ENCODE results near the gene NFKBIZ. TPM values are rescaled to one million over a fixed set of nuclear protein-coding genes. Genes with fewer than 3 reads are reported as not detected.

NFKBIZ gene
- total and polyA plus RNA-seq, 2 donors (not counting 3 experiments of a cell fraction or from before 2014, with no cell fraction given) = 17.5 to 28.9 TPM

DNA sequence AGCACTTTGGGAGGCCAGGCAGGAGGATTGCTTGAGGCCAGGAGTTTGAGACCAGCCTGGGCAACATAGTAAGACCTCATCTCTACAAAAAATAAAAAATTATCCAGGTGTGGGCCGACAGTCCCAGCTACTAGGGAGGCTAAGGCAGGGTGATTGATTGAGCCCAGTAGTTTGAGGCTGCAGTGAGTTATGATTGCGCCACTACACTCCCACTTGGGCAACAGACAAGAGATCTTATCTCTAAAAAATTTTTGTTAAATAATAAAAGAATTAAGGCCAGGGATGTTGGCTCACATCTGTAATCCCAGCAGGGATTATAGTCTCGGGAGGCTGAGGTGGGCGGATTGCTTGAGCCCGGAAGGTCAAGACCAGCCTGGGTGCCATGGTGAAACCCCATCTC lies 25.8 kb upstream of the NFKBIZ start:
- Histone ChIP-seq H3K4me1 (ENCODE audit: control insufficient read depth, extremely low read depth, insufficient read depth, low read length) (peaks cover 10% of the 10 kb centered on the region), H3K36me3 (ENCODE audit: control insufficient read depth in 2 of 2, extremely low read depth in 1 of 2, insufficient read depth in 2 of 2, low read length in 2 of 2) (peaks cover 0 to 4% of the 10 kb centered on the region in 2 experiments), H2AFZ (ENCODE audit: low read depth, low read length) (no peak overlapping the region), H3K9me3 (replicated peaks; ENCODE audit: control insufficient read depth, insufficient read depth, low read length) (no peaks in the 10 kb centered on the region), H3K27ac (ENCODE audit: insufficient read depth, low read depth, low read length) (no peak overlapping the region), H3K9ac (replicated peaks; ENCODE audit: extremely low read depth, insufficient read depth, low read length) (no peak overlapping the region), H3K27me3 (ENCODE audit: control insufficient read depth in 2 of 2, insufficient read depth in 2 of 2, low read length in 2 of 2) (no peaks in the 10 kb centered on the region), H4K20me1 (replicated peaks; ENCODE audit: control insufficient read depth, extremely low read depth, insufficient read depth, low read length) (no peaks in the 10 kb centered on the region), H3K79me2 (ENCODE audit: control insufficient read depth, insufficient read depth, low read length) (no peaks in the 10 kb centered on the region), H3K4me3 (replicated peaks in 1 of 3; ENCODE audit: insufficient read depth in 1 of 3, low read depth in 1 of 3, low read length in 3 of 3) (no peak overlapping the region), H3K9me1 (replicated peaks; ENCODE audit: control insufficient read depth, extremely low read depth, insufficient read depth, low read length) (no peaks in the 10 kb centered on the region), H3K4me2 (ENCODE audit: insufficient read depth, low read length) (no peak overlapping the region)
- TF ChIP-seq, protein P1, sequence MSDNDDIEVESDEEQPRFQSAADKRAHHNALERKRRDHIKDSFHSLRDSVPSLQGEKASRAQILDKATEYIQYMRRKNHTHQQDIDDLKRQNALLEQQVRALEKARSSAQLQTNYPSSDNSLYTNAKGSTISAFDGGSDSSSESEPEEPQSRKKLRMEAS (IDR thresholded peaks at IDR 0.05; ENCODE audit: insufficient read depth, insufficient read length) = no peak
- no peak for TF ChIP-seq POLR2AphosphoS5 (IDR thresholded peaks at IDR 0.05; ENCODE audit: insufficient read depth, low read depth, low read length)
- TF ChIP-seq EZH2 (IDR thresholded peaks at IDR 0.05; ENCODE audit: borderline replicate concordance, low read depth, low read length, severe bottlenecking) = no peak
- TF ChIP-seq JUN (IDR thresholded peaks at IDR 0.05; ENCODE audit: borderline replicate concordance, insufficient read depth, insufficient read length, low read depth) = no peak
- TF ChIP-seq GATA2 (IDR thresholded peaks at IDR 0.05; ENCODE audit: insufficient read depth, insufficient read length, low read depth, low read length) = no peak
- no peak for TF ChIP-seq POLR2A (IDR thresholded peaks at IDR 0.05; ENCODE audit: low read depth, low read length)
- TF ChIP-seq MYC (IDR thresholded peaks at IDR 0.05; ENCODE audit: low read depth, low read length) = no peak
- TF ChIP-seq FOS (IDR thresholded peaks at IDR 0.05; ENCODE audit: borderline replicate concordance, insufficient read depth, low read length) = no peak
- TF ChIP-seq, protein P2, sequence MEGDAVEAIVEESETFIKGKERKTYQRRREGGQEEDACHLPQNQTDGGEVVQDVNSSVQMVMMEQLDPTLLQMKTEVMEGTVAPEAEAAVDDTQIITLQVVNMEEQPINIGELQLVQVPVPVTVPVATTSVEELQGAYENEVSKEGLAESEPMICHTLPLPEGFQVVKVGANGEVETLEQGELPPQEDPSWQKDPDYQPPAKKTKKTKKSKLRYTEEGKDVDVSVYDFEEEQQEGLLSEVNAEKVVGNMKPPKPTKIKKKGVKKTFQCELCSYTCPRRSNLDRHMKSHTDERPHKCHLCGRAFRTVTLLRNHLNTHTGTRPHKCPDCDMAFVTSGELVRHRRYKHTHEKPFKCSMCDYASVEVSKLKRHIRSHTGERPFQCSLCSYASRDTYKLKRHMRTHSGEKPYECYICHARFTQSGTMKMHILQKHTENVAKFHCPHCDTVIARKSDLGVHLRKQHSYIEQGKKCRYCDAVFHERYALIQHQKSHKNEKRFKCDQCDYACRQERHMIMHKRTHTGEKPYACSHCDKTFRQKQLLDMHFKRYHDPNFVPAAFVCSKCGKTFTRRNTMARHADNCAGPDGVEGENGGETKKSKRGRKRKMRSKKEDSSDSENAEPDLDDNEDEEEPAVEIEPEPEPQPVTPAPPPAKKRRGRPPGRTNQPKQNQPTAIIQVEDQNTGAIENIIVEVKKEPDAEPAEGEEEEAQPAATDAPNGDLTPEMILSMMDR (IDR thresholded peaks at IDR 0.05; ENCODE audit: extremely low read depth in 1 of 2, insufficient read depth in 1 of 2, low read depth in 1 of 2, low read length in 2 of 2) = no peak
- DNase-seq (ENCODE audit: low read depth, low spot score) (no peak), FAIRE-seq (no peak)
- BruUV-seq (replicated peaks) = no TSS peak
- ChIA-PET CTCF (interaction anchor here (1.2 to 2.0 kb wide), 3 partner anchors 13 to 406 kb away, joined by 3 to 12 read pairs (median 10); no protein-coding TSS in a partner anchor), POLR2A (no interaction called here)
- intact Hi-C loops (cut with micrococcal nuclease) = no loop called here
- dilution Hi-C loops (cut with MboI; ENCODE audit: extremely low pct_ligation_motif_present, low sequenced_read_pairs) = no loop called here
